GM23248 (cell line): ENCODE results near the gene ACTN4. TPM values are rescaled to one million over a fixed set of nuclear protein-coding genes. Genes with fewer than 3 reads are reported as not detected.

Experiments used
- DNase-seq: peaks from one replicate; pipeline ENCODE4 v3.0.0-alpha.2; 2015
- H2AFZ ChIP-seq: fragments of 200-600 bp; sonication (generic); 2 replicates; pipeline ENCODE4 v1.6.1; 2016; ENCODE audit warnings: antibody characterized with exemption
- H3F3A ChIP-seq: fragments of 200-600 bp; sonication (generic); 2 replicates; pipeline ENCODE4 v1.6.1; 2016; ENCODE audit warnings: mild to moderate bottlenecking, antibody characterized with exemption, mixed run types; ENCODE audit not compliant: insufficient read depth
- H3K27ac ChIP-seq: fragments of 200-600 bp; sonication (generic); 2 replicates; pipeline ENCODE4 v1.5.1; 2016; ENCODE audit warnings: mild to moderate bottlenecking
- H3K27me3 ChIP-seq: fragments of 200-600 bp; sonication (generic); replicated peaks from 2 replicates; pipeline ENCODE4 v1.6.1; 2016; ENCODE audit warnings: mild to moderate bottlenecking; ENCODE audit not compliant: insufficient read depth
- H3K36me3 ChIP-seq: fragments of 200-600 bp; sonication (generic); 2 replicates; pipeline ENCODE4 v1.6.1; 2016; ENCODE audit warnings: low read depth, mild to moderate bottlenecking
- H3K4me1 ChIP-seq: fragments of 200-600 bp; sonication (generic); 2 replicates; pipeline ENCODE4 v1.6.1; 2016; ENCODE audit warnings: mild to moderate bottlenecking; ENCODE audit not compliant: insufficient read depth
- H3K4me2 ChIP-seq: fragments of 200-600 bp; sonication (generic); one replicate; pipeline ENCODE4 v1.6.1; 2016; ENCODE audit warnings: mild to moderate bottlenecking; ENCODE audit not compliant: unreplicated experiment
- H3K4me3 ChIP-seq: fragments of 200-600 bp; sonication (generic); 2 replicates; pipeline ENCODE4 v1.5.1; 2016; ENCODE audit warnings: mild to moderate bottlenecking
- H3K79me2 ChIP-seq: fragments of 200-600 bp; sonication (generic); 2 replicates; pipeline ENCODE4 v1.6.1; 2016; ENCODE audit warnings: mild to moderate bottlenecking; ENCODE audit not compliant: insufficient read depth
- H3K9ac ChIP-seq: fragments of 200-600 bp; sonication (generic); 2 replicates; pipeline ENCODE4 v1.6.1; 2016; ENCODE audit warnings: mild to moderate bottlenecking
- H3K9me2 ChIP-seq: fragments of 200-600 bp; sonication (generic); 2 replicates; pipeline ENCODE4 v1.6.1; 2016; ENCODE audit warnings: mixed run types, mild to moderate bottlenecking, moderate library complexity; ENCODE audit not compliant: insufficient read depth
- H3K9me3 ChIP-seq: fragments of 200-600 bp; sonication (generic); one replicate; pipeline ENCODE4 v1.6.1; 2017; ENCODE audit warnings: low read depth
- H4K20me1 ChIP-seq: fragments of 200-600 bp; sonication (generic); 2 replicates; pipeline ENCODE4 v1.6.0; 2016; ENCODE audit not compliant: insufficient read depth
- EZH2 ChIP-seq: fragments of 200-600 bp; sonication (generic); IDR thresholded peaks from 2 replicates; pipeline ENCODE4 v1.6.1; 2018; ENCODE audit warnings: antibody characterized with exemption, mild to moderate bottlenecking; ENCODE audit not compliant: insufficient read depth, poor library complexity, severe bottlenecking
- EZH2phosphoT487 ChIP-seq: fragments of 200-600 bp; sonication (generic); IDR thresholded peaks from 2 replicates; pipeline ENCODE4 v1.6.1; 2018; ENCODE audit warnings: antibody characterized with exemption, moderate library complexity, mild to moderate bottlenecking, low read depth; ENCODE audit not compliant: insufficient read depth
- WGBS, 2 experiments: methylation state at CpG; one replicate each; pipeline ENCODE4 v1.1.6; 2015 to 2017; ENCODE audit warnings: low lambda C conversion rate in 2 of 2, low coverage in 1 of 2; ENCODE audit errors: missing lambda C conversion rate in 2 of 2; 5-methylcytosine and 5-hydroxymethylcytosine counted together
- in situ Hi-C: fragments of 300-500 bp; cut with MboI; formaldehyde crosslinking; loops from 2 replicates; pipeline ENCODE4 v1.15.0; 2020
- polyA plus RNA-seq: library from polyadenylated mRNA; unstranded; fragments of >200 nt; fragmentation: Nextera tagmentation; extraction: Ambion mirVana; gene quantifications from 2 replicates; pipeline ENCODE4 v1.2.1, GENCODE V29; 2016
- total RNA-seq: library from RNA; depleted of rRNA; stranded (reverse); fragments of >200 nt; shearing (Covaris generic); gene quantifications from 2 replicates; pipeline ENCODE4 v1.2.3, GENCODE V29; 2014

ACTN4 gene
- total and polyA plus RNA-seq, 2 experiments from 2014 or later: 84.6 to 477 TPM

- H3K9ac ChIP-seq: no peak overlapping the region
- no peak for TF ChIP-seq EZH2
- TF ChIP-seq EZH2phosphoT487: no peak
- in situ Hi-C loops: no loop called here
- H3F3A ChIP-seq: peaks cover 16% of the 10 kb centered on the region; the same call in 1 of the 2 replicates
- no peak overlapping the region for H3K4me3 ChIP-seq
- DNase-seq: no peak
- H3K36me3 ChIP-seq: peaks cover 54% of the 10 kb centered on the region
- H3K79me2 ChIP-seq: peaks cover 100% of the 10 kb centered on the region
- H3K9me2 ChIP-seq: no peaks in the 10 kb centered on the region
- H3K4me1 ChIP-seq: no peaks in the 10 kb centered on the region
- H3K27ac ChIP-seq: no peak overlapping the region
- H4K20me1 ChIP-seq: no peaks in the 10 kb centered on the region
- WGBS, 2 experiments: 93 to 94% methylated on average over 14 of the region's 14 CpGs
- no peaks in the 10 kb centered on the region for H3K27me3 ChIP-seq
- no peaks in the 10 kb centered on the region for H3K9me3 ChIP-seq
- no peak overlapping the region for H2AFZ ChIP-seq
- H3K4me2 ChIP-seq: no peak overlapping the region
These were observed 56.1 kb downstream of the ACTN4 start for GRCh38 chr19:38703509-38703908.

- peaks cover 100% of the 10 kb centered on the region for H3K79me2 ChIP-seq
- no peaks in the 10 kb centered on the region for H3K9me2 ChIP-seq
- H3K9ac ChIP-seq: no peak overlapping the region
- no peaks in the 10 kb centered on the region for H3K9me3 ChIP-seq
- WGBS, 2 experiments: 95% methylated on average over 13 of the region's 13 CpGs
- peaks cover 58% of the 10 kb centered on the region for H3K36me3 ChIP-seq
- peaks cover 16% of the 10 kb centered on the region; the same call in 1 of the 2 replicates for H3F3A ChIP-seq
- H3K4me3 ChIP-seq: no peak overlapping the region
- in situ Hi-C loops: no loop called here
- DNase-seq: no peak
- no peak overlapping the region for H3K4me2 ChIP-seq
- no peaks in the 10 kb centered on the region for H3K4me1 ChIP-seq
- TF ChIP-seq EZH2phosphoT487 (no peak), EZH2 (no peak)
- no peaks in the 10 kb centered on the region for H4K20me1 ChIP-seq
- no peak overlapping the region for H3K27ac ChIP-seq
- no peak overlapping the region for H2AFZ ChIP-seq
- H3K27me3 ChIP-seq: no peaks in the 10 kb centered on the region
These were observed 57.1 kb downstream of the ACTN4 start for GRCh38 chr19:38704488-38705026.

GRCh38 chr19:38705197-38706019, 58.0 kb downstream of the ACTN4 start:
- no peaks in the 10 kb centered on the region for H3K9me2 ChIP-seq
- H3K4me2 ChIP-seq: no peak overlapping the region
- peaks cover 58% of the 10 kb centered on the region for H3K36me3 ChIP-seq
- 91 to 93% methylated on average over 22 of the region's 22 CpGs for WGBS, 2 experiments
- H3K27ac ChIP-seq: no peak overlapping the region
- no peak overlapping the region for H2AFZ ChIP-seq
- in situ Hi-C loops: no loop called here
- no peak for TF ChIP-seq EZH2phosphoT487
- no peak for TF ChIP-seq EZH2
- H3K9me3 ChIP-seq: no peaks in the 10 kb centered on the region
- no peaks in the 10 kb centered on the region for H3K4me1 ChIP-seq
- H3F3A ChIP-seq: peaks cover 19% of the 10 kb centered on the region; the same call in 1 of the 2 replicates
- H3K9ac ChIP-seq: no peak overlapping the region
- H3K27me3 ChIP-seq: no peaks in the 10 kb centered on the region
- peaks cover 100% of the 10 kb centered on the region for H3K79me2 ChIP-seq
- no peak overlapping the region for H3K4me3 ChIP-seq
- H4K20me1 ChIP-seq: no peaks in the 10 kb centered on the region
- no peak for DNase-seq

GRCh38 chr19:38706792-38707511, 59.5 kb downstream of the ACTN4 start:
- H3K79me2 ChIP-seq: peaks cover 97% of the 10 kb centered on the region
- WGBS, 2 experiments: 85 to 90% methylated on average over 15 to 16 of the region's 16 CpGs
- H3K9me2 ChIP-seq: no peaks in the 10 kb centered on the region
- H3K27me3 ChIP-seq: no peaks in the 10 kb centered on the region
- peaks cover 30% of the 10 kb centered on the region for H3F3A ChIP-seq
- H3K4me1 ChIP-seq: peaks cover 7% of the 10 kb centered on the region; the same call in 1 of the 2 replicates
- H3K27ac ChIP-seq: peak overlapping the region; percentile 4; the same call in 1 of the 2 replicates
- no peaks in the 10 kb centered on the region for H3K9me3 ChIP-seq
- no peak for DNase-seq
- no peak for TF ChIP-seq EZH2
- no peak overlapping the region for H2AFZ ChIP-seq
- H3K4me2 ChIP-seq: no peak overlapping the region
- H4K20me1 ChIP-seq: no peaks in the 10 kb centered on the region
- H3K4me3 ChIP-seq: no peak overlapping the region
- H3K36me3 ChIP-seq: peaks cover 56% of the 10 kb centered on the region
- in situ Hi-C loops: no loop called here
- H3K9ac ChIP-seq: peak overlapping the region; percentile 9; the same call in 1 of the 2 replicates
